Natural killer cell (primary cell): ENCODE results near the gene NECTIN2. TPM values are rescaled to one million over a fixed set of nuclear protein-coding genes. Genes with fewer than 3 reads are reported as not detected.

ENCODE experiments used
- ATAC-seq, 3 donors: fragments of 150-1000 bp in 2 of 3; fragments of 200-7000 bp in 1 of 3; cut with Tn5 transposase; 1 replicate in 1 of 3; 2 replicates in 2 of 3; pipeline ENCODE4 v1.10.0; 2021; ENCODE audit warnings: mild to moderate bottlenecking in 2 of 3, moderate library complexity in 2 of 3
- DNase-seq, 2 donors: peaks; one replicate each; pipeline versions ENCODE4 v3.0.0 to v3.0.0-alpha.2; 2013 to 2021; ENCODE audit warnings: mixed read lengths in 1 of 2
- H3K27ac ChIP-seq: one replicate; pipeline ENCODE4 v1.5.1; 2013; ENCODE audit warnings: mild to moderate bottlenecking, low read length
- H3K27me3 ChIP-seq: one replicate; pipeline ENCODE4 v1.6.1; 2013; ENCODE audit warnings: low read length; ENCODE audit not compliant: control insufficient read depth, insufficient read depth
- H3K36me3 ChIP-seq: one replicate; pipeline ENCODE4 v1.6.1; 2013; ENCODE audit warnings: low read length; ENCODE audit not compliant: control insufficient read depth, insufficient read depth
- H3K4me1 ChIP-seq: one replicate; pipeline ENCODE4 v1.6.1; 2013; ENCODE audit warnings: low read length; ENCODE audit not compliant: control insufficient read depth, insufficient read depth
- H3K4me3 ChIP-seq: one replicate; pipeline ENCODE4 v1.5.1; 2013; ENCODE audit warnings: low read length
- H3K9me3 ChIP-seq: one replicate; pipeline ENCODE4 v1.6.1; 2013; ENCODE audit warnings: low read length; ENCODE audit not compliant: control insufficient read depth, insufficient read depth
- H3K27ac Mint-ChIP-seq, 2 donors: one replicate each; pipeline ENCODE4 v1.8.0; 2022; ENCODE audit warnings: mild to moderate bottlenecking in 2 of 2, mixed read lengths in 2 of 2, moderate library complexity in 1 of 2
- H3K27me3 Mint-ChIP-seq, 2 donors: one replicate each; pipeline ENCODE4 v1.8.0; 2022; ENCODE audit warnings: low read depth in 2 of 2, mixed read lengths in 2 of 2
- H3K36me3 Mint-ChIP-seq: one replicate; pipeline ENCODE4 v1.8.0; 2022; ENCODE audit warnings: mixed read lengths
- H3K4me1 Mint-ChIP-seq, 2 donors: one replicate each; pipeline ENCODE4 v1.8.0; 2022; ENCODE audit warnings: mixed read lengths in 2 of 2
- H3K4me3 Mint-ChIP-seq: one replicate; pipeline ENCODE4 v1.8.0; 2022; ENCODE audit warnings: mild to moderate bottlenecking, moderate library complexity, mixed read lengths
- H3K9me3 Mint-ChIP-seq, 2 donors: one replicate each; pipeline ENCODE4 v1.8.0; 2022; ENCODE audit warnings: mixed read lengths in 2 of 2
- WGBS: methylation state at CpG from one replicate; pipeline ENCODE4 v1.1.7; 2013; ENCODE audit warnings: missing lambda C conversion rate; ENCODE audit not compliant: insufficient coverage; 5-methylcytosine and 5-hydroxymethylcytosine counted together
- intact Hi-C: fragments of 100-400 bp; cut with micrococcal nuclease; formaldehyde crosslinking; loops from one replicate; pipeline ENCODE4 v1.14.2; 2022
- total RNA-seq, 4 donors: library from RNA; stranded (reverse); fragments of 120-200 nt in 1 of 4; gene quantifications; one replicate each; pipeline versions ENCODE4 v1.2.3 to v1.2.4, GENCODE V29; 2013 to 2022
- TF ChIP-seq, protein P1 (sequence below): fragments of 200-600 bp; IDR thresholded peaks from one replicate; pipeline ENCODE4 v1.8.0; 2022; ENCODE audit warnings: antibody characterized with exemption

NECTIN2 gene
- total RNA-seq, 3 donors from 2014 or later (not counting 1 experiment from before 2014, with no cell fraction given) = 1.6 to 10.3 (median 2.7) TPM

DNA sequence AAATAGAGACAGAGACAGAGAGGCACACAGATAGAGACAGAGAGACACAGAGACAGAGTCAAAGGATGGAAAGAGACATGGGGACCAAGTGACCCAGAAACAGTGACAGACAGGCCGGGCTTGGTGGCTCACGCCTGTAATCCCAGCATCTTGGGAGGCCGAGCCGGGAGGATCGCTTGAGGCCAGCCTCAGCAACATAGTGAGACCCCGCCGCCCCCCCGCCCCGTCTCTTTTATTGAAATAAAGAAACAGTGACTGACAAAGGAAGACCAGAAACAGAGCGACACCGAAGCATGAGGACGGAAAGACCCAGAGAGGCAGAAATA lies 848 bp upstream of the NECTIN2 start:
- DNase-seq (no peak), ATAC-seq (no peak)
- Histone ChIP-seq H3K36me3 (no peaks in the 10 kb centered on the region), H3K27me3 (peaks cover 13% of the 10 kb centered on the region), H3K27ac (no peak overlapping the region), H3K4me3 (no peak overlapping the region), H3K9me3 (no peaks in the 10 kb centered on the region), H3K4me1 (peaks cover 39% of the 10 kb centered on the region)
- TF ChIP-seq, protein P1, sequence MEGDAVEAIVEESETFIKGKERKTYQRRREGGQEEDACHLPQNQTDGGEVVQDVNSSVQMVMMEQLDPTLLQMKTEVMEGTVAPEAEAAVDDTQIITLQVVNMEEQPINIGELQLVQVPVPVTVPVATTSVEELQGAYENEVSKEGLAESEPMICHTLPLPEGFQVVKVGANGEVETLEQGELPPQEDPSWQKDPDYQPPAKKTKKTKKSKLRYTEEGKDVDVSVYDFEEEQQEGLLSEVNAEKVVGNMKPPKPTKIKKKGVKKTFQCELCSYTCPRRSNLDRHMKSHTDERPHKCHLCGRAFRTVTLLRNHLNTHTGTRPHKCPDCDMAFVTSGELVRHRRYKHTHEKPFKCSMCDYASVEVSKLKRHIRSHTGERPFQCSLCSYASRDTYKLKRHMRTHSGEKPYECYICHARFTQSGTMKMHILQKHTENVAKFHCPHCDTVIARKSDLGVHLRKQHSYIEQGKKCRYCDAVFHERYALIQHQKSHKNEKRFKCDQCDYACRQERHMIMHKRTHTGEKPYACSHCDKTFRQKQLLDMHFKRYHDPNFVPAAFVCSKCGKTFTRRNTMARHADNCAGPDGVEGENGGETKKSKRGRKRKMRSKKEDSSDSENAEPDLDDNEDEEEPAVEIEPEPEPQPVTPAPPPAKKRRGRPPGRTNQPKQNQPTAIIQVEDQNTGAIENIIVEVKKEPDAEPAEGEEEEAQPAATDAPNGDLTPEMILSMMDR = no peak
- peak overlapping the region; percentile 87 for H3K4me3 Mint-ChIP-seq
- 10% methylated on average over 12 of the region's 12 CpGs for WGBS
- H3K36me3 Mint-ChIP-seq = no peaks in the 10 kb centered on the region
- peaks cover 0 to 20% of the 10 kb centered on the region in 2 donors for H3K27me3 Mint-ChIP-seq
- peaks cover 17 to 33% of the 10 kb centered on the region in 2 donors for H3K4me1 Mint-ChIP-seq
- no peaks in the 10 kb centered on the region for H3K9me3 Mint-ChIP-seq
- intact Hi-C loops = loop anchor here (1.0 to 10.0 kb wide), 4 partner anchors 45 to 150 kb away; partner anchors contain the start of gene CEACAM16
- peak overlapping the region; percentile 32 to 35 for H3K27ac Mint-ChIP-seq

DNA sequence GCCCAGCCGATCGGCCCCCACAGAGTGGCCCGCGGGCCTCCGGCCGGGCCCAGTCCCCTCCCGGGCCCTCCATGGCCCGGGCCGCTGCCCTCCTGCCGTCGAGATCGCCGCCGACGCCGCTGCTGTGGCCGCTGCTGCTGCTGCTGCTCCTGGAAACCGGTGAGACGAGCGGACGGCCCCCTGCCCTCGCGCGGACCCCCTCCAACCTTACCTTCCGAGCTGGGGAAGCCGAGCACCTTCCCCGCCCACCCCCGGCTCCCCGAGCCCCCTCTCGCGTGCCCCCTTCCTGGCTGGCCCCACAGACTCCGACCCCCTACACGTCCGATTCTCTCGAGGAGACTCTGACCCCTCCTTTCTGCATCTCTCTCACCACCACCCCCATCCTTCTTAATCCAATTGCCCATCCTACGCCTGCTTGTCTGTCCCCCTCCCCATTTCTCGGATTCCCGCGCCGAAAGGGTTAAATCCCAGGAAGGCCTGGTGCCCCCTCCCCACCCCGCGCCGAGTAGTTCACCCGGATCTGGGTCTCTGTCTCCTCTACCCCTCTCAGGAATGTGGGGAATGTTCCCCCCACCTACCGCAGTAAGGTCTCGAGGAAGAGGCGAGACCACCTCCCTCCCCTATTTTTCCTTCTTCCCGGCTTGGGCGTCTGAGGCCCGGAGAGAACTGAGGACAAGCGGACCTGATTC lies 502 bp downstream of the NECTIN2 start:
- H3K27ac ChIP-seq = no peak overlapping the region
- Mint-ChIP-seq H3K4me3 (peak overlapping the region; percentile 88), H3K27me3 (peaks cover 0 to 20% of the 10 kb centered on the region in 2 donors), H3K4me1 (peaks cover 17 to 28% of the 10 kb centered on the region in 2 donors), H3K9me3 (no peaks in the 10 kb centered on the region), H3K27ac (peak overlapping the region; percentile 25 to 61), H3K36me3 (no peaks in the 10 kb centered on the region)
- DNase-seq (peak in 1 of 2 donors; percentile 18), ATAC-seq (no peak)
- H3K4me1 ChIP-seq = peaks cover 39% of the 10 kb centered on the region
- peaks cover 13% of the 10 kb centered on the region for H3K27me3 ChIP-seq
- H3K36me3 ChIP-seq = no peaks in the 10 kb centered on the region
- H3K4me3 ChIP-seq = peak overlapping the region; percentile 42
- intact Hi-C loops = loop anchor here (5.0 to 10.0 kb wide), 2 partner anchors 124 to 152 kb away; partner anchors contain the start of gene CEACAM16
- TF ChIP-seq, protein P1 = no peak
- WGBS = under 1% methylated on average over 46 of the region's 51 CpGs
- no peaks in the 10 kb centered on the region for H3K9me3 ChIP-seq

DNA sequence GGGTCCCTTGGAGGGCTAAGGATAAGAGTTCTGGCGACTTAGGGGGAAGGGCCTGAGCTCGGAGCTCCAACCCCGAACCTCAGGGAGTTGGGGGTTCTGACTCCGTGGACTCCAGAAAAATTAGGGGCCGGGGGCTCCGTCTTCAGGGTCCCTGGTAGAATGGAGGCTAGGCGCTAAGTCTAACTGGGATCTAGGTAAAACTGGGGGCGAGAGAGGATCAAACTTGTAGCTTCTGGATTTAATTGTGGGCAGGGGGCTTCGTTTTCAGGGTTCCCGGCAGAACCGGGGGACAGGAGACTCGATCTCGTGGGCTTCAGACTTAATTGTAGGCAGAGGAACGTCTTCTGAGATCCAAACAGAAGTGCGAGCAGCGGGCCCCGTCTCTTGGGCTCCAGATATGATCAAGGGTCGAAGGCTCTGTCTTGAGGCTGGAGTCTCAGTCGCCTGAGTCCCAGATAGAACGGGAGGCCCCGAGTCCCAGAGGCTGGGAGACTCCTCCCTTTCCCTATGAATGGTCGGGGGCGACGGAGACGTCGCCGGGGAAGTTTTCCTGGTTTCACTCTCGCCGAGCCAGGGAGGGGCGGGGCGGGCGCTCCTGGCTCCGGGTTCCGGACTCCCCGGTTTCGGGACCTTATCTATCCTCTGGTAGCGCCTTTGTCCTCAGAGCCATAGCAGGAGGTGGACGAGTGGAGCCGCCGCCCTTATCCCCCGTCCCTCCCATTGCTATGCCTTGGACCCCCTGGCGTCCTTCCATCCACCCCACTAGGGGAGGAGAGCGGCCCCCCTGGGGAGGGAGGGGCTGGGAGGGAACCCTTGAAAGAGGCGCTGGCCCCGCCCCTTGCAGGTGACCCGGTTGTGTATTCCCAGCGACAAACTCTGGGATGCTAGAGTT lies 1.3 kb downstream of the NECTIN2 start:
- TF ChIP-seq, protein P1 = no peak
- Mint-ChIP-seq H3K9me3 (no peaks in the 10 kb centered on the region), H3K27me3 (peaks cover 0 to 20% of the 10 kb centered on the region in 2 donors), H3K4me3 (peak overlapping the region; percentile 88), H3K4me1 (peaks cover 17 to 27% of the 10 kb centered on the region in 2 donors), H3K36me3 (no peaks in the 10 kb centered on the region), H3K27ac (peak overlapping the region; percentile 25 to 61)
- intact Hi-C loops = loop anchor here (5.0 to 10.0 kb wide), 2 partner anchors 125 to 153 kb away; partner anchors contain the start of gene CEACAM16
- no peaks in the 10 kb centered on the region for H3K9me3 ChIP-seq
- H3K36me3 ChIP-seq = no peaks in the 10 kb centered on the region
- ATAC-seq (no peak), DNase-seq (peak in 1 of 2 donors; percentile 32)
- peaks cover 39% of the 10 kb centered on the region for H3K4me1 ChIP-seq
- 3% methylated on average over 43 of the region's 47 CpGs for WGBS
- H3K27ac ChIP-seq = no peak overlapping the region
- H3K4me3 ChIP-seq = peak overlapping the region; percentile 42
- H3K27me3 ChIP-seq = peaks cover 13% of the 10 kb centered on the region
